Activated naive CD4-positive, alpha-beta T cell treated with anti-CD3 and anti-CD28 coated beads, Interleukin-2, amount 50 U/mL, for 72 hours (primary cell): ENCODE data around the gene CSNK1D. TPM values are rescaled to one million over a fixed set of nuclear protein-coding genes. Genes with fewer than 3 reads are reported as not detected.

Experiments
- ATAC-seq, 2 donors: fragments of 150-1000 bp; cut with Tn5 transposase; 2 replicates each; pipeline ENCODE4 v1.10.0; 2021; ENCODE audit warnings: mild to moderate bottlenecking in 2 of 2, moderate library complexity in 2 of 2
- DNase-seq, 2 donors: peaks; one replicate each; pipeline ENCODE4 v3.0.0; 2021 to 2022; ENCODE audit warnings: low spot score in 2 of 2
- H3K27ac Mint-ChIP-seq, 2 donors: one replicate each; pipeline ENCODE4 v1.8.0; 2022; ENCODE audit warnings: mild to moderate bottlenecking in 2 of 2, mixed read lengths in 2 of 2
- H3K36me3 Mint-ChIP-seq, 2 donors: one replicate each; pipeline ENCODE4 v1.8.0; 2022; ENCODE audit warnings: mixed read lengths in 2 of 2
- H3K9me3 Mint-ChIP-seq, 2 donors: one replicate each; pipeline ENCODE4 v1.8.0; 2022; ENCODE audit warnings: mixed read lengths in 2 of 2
- total RNA-seq, 2 donors: library from RNA; stranded (reverse); gene quantifications; one replicate each; pipeline ENCODE4 v1.2.3, GENCODE V29; 2022

The CSNK1D gene
- total RNA-seq, 2 donors from 2014 or later: 130 to 171 TPM

- peaks cover 39 to 51% of the 10 kb centered on the region in 2 donors for H3K36me3 Mint-ChIP-seq
- DNase-seq (no peak), ATAC-seq (no peak)
- H3K9me3 Mint-ChIP-seq: peaks cover 0 to 4% of the 10 kb centered on the region in 2 donors
- H3K27ac Mint-ChIP-seq: peak overlapping the region; percentile 57 to 88
Measured at GRCh38 chr17:82252511-82253178, 20.9 kb downstream of the CSNK1D start.

GRCh38 chr17:82250868-82251500, 22.5 kb downstream of the CSNK1D start:
- H3K9me3 Mint-ChIP-seq: peaks cover 0 to 4% of the 10 kb centered on the region in 2 donors
- ATAC-seq (no peak), DNase-seq (no peak)
- peak overlapping the region; percentile 67 to 74 for H3K27ac Mint-ChIP-seq
- H3K36me3 Mint-ChIP-seq: peaks cover 34 to 40% of the 10 kb centered on the region in 2 donors

GRCh38 chr17:82249896-82250581, 23.5 kb downstream of the CSNK1D start:
- ATAC-seq (no peak), DNase-seq (no peak)
- Mint-ChIP-seq H3K36me3 (peaks cover 30 to 32% of the 10 kb centered on the region in 2 donors), H3K27ac (peak overlapping the region; percentile 9 to 74), H3K9me3 (no peaks in the 10 kb centered on the region)

- no peaks in the 10 kb centered on the region for H3K9me3 Mint-ChIP-seq
- peak overlapping the region in 1 of 2 donors; percentile 83 for H3K27ac Mint-ChIP-seq
- DNase-seq (peak in 1 of 2 donors; percentile 54), ATAC-seq (no peak)
- H3K36me3 Mint-ChIP-seq: peaks cover 39 to 40% of the 10 kb centered on the region in 2 donors
Measured at GRCh38 chr17:82248815-82249674, 24.5 kb downstream of the CSNK1D start.

- DNase-seq (no peak), ATAC-seq (no peak)
- H3K27ac Mint-ChIP-seq: peak overlapping the region; percentile 21 to 83
- H3K9me3 Mint-ChIP-seq: no peaks in the 10 kb centered on the region
- peaks cover 37 to 40% of the 10 kb centered on the region in 2 donors for H3K36me3 Mint-ChIP-seq
Measured at GRCh38 chr17:82247856-82248671, 25.4 kb downstream of the CSNK1D start.

GRCh38 chr17:82247182-82247823, 26.2 kb downstream of the CSNK1D start:
- DNase-seq (no peak), ATAC-seq (no peak)
- H3K36me3 Mint-ChIP-seq: peaks cover 29 to 33% of the 10 kb centered on the region in 2 donors
- peak overlapping the region; percentile 86 to 87 for H3K27ac Mint-ChIP-seq
- no peaks in the 10 kb centered on the region for H3K9me3 Mint-ChIP-seq

- Mint-ChIP-seq H3K36me3 (peaks cover 27 to 29% of the 10 kb centered on the region in 2 donors), H3K27ac (peak overlapping the region; percentile 87 to 90), H3K9me3 (no peaks in the 10 kb centered on the region)
- DNase-seq (peak in 1 of 2 donors; percentile 54), ATAC-seq (peak in 1 of 2 donors; percentile 28)
Measured at GRCh38 chr17:82246365-82247181, 26.9 kb downstream of the CSNK1D start.

GRCh38 chr17:82246040-82246364, 27.5 kb downstream of the CSNK1D start:
- no peaks in the 10 kb centered on the region for H3K9me3 Mint-ChIP-seq
- H3K27ac Mint-ChIP-seq: peak overlapping the region; percentile 87 to 90
- ATAC-seq (no peak), DNase-seq (no peak)
- H3K36me3 Mint-ChIP-seq: peaks cover 23 to 29% of the 10 kb centered on the region in 2 donors

- DNase-seq (no peak), ATAC-seq (no peak)
- Mint-ChIP-seq H3K9me3 (no peaks in the 10 kb centered on the region), H3K27ac (peak overlapping the region; percentile 87 to 97), H3K36me3 (peaks cover 21 to 29% of the 10 kb centered on the region in 2 donors)
Measured at GRCh38 chr17:82245134-82246039, 28.1 kb downstream of the CSNK1D start.

GRCh38 chr17:82244413-82245133, 28.9 kb downstream of the CSNK1D start:
- ATAC-seq (no peak), DNase-seq (peak in 1 of 2 donors; percentile 42)
- Mint-ChIP-seq H3K9me3 (no peaks in the 10 kb centered on the region), H3K27ac (peak overlapping the region; percentile 87 to 97), H3K36me3 (peaks cover 21 to 29% of the 10 kb centered on the region in 2 donors)

GRCh38 chr17:82243648-82244412, 29.7 kb downstream of the CSNK1D start:
- H3K9me3 Mint-ChIP-seq: no peaks in the 10 kb centered on the region

GRCh38 chr17:82242977-82243647, 30.4 kb downstream of the CSNK1D start:
- Mint-ChIP-seq H3K9me3 (no peaks in the 10 kb centered on the region), H3K27ac (peak overlapping the region in 1 of 2 donors; percentile 24), H3K36me3 (peaks cover 16 to 20% of the 10 kb centered on the region in 2 donors)
- ATAC-seq: no peak
- DNase-seq: no peak

More at GRCh38 chr17:82243648-82244412, 29.7 kb downstream of the CSNK1D start:
- ATAC-seq (no peak), DNase-seq (no peak)
- H3K27ac Mint-ChIP-seq: peak overlapping the region in 1 of 2 donors; percentile 97
- peaks cover 21 to 27% of the 10 kb centered on the region in 2 donors for H3K36me3 Mint-ChIP-seq
